HAP-1 (cell line): ENCODE measurements around the gene KRTAP10-8.
"Not testable (repeated sequence)": the region's sequence is repeated elsewhere in the genome, so short reads cannot be mapped to it uniquely, and the experiment has no call there.

Experiments used
- DNase-seq, 2 experiments: peaks; one replicate each; pipeline ENCODE4 v3.0.0-alpha.2; 2016 to 2020; ENCODE audit warnings: low spot score in 2 of 2
- H3K27me3 ChIP-seq: fragments of 250-450 bp; sonication (Bioruptor Pico); 2 replicates; pipeline ENCODE4 v1.5.1; 2020; ENCODE audit warnings: low read depth, mild to moderate bottlenecking, moderate library complexity
- H3K36me3 ChIP-seq: fragments of 250-450 bp; sonication (Bioruptor Pico); replicated peaks from 2 replicates; pipeline ENCODE4 v1.5.1; 2020; ENCODE audit warnings: mild to moderate bottlenecking
- H3K4me1 ChIP-seq: fragments of 250-450 bp; sonication (Bioruptor Pico); 2 replicates; pipeline ENCODE4 v1.5.1; 2020; ENCODE audit warnings: mild to moderate bottlenecking
- H3K4me3 ChIP-seq: fragments of 250-450 bp; sonication (Bioruptor Pico); 2 replicates; pipeline ENCODE4 v1.5.1; 2020; ENCODE audit warnings: mild to moderate bottlenecking, moderate library complexity
- H3K9me3 ChIP-seq: fragments of 250-450 bp; sonication (Bioruptor Pico); 2 replicates; pipeline ENCODE4 v1.5.1; 2020; ENCODE audit warnings: mild to moderate bottlenecking, moderate library complexity
- in situ Hi-C: fragments of 300-500 bp; cut with MboI; formaldehyde crosslinking; loops from 3 replicates; pipeline ENCODE4 v1.14.3; 2020; ENCODE audit warnings: low sequenced_read_pairs, inconsistent platforms, mixed read lengths

The KRTAP10-8 gene

GRCh38 chr21:44644878-44645277 lies 33.0 kb downstream of the KRTAP10-8 start:
- no peak for DNase-seq
- Histone ChIP-seq H3K4me3 (no peak overlapping the region), H3K27me3 (no peaks in the 10 kb centered on the region), H3K36me3 (no peaks in the 10 kb centered on the region), H3K4me1 (no peaks in the 10 kb centered on the region), H3K9me3 (no peaks in the 10 kb centered on the region)
- in situ Hi-C loops: loop anchor here (10.0 kb wide), 1 partner anchor 60 kb away; no protein-coding TSS in a partner anchor

GRCh38 chr21:44646366-44647221 lies 34.7 kb downstream of the KRTAP10-8 start, which contains the start of gene KRTAP10-11:
TSS of gene KRTAP10-11 (plus strand) at chr21:44646414. CDS start at chr21:44646459, 45 bp downstream.
- not testable (repeated sequence) for H3K27me3 ChIP-seq, DNase-seq, H3K4me1 ChIP-seq, H3K4me3 ChIP-seq, H3K36me3 ChIP-seq, H3K9me3 ChIP-seq
- in situ Hi-C loops: loop anchor here (10.0 kb wide), 1 partner anchor 58 kb away; no protein-coding TSS in a partner anchor

GRCh38 chr21:44647222-44647552 lies 35.3 kb downstream of the KRTAP10-8 start:
- no peaks in the 10 kb centered on the region for H3K4me1 ChIP-seq
- no peak for DNase-seq
- no peaks in the 10 kb centered on the region for H3K9me3 ChIP-seq
- no peak overlapping the region for H3K4me3 ChIP-seq
- in situ Hi-C loops: loop anchor here (10.0 kb wide), 1 partner anchor 58 kb away; no protein-coding TSS in a partner anchor
- no peaks in the 10 kb centered on the region for H3K36me3 ChIP-seq
- no peaks in the 10 kb centered on the region for H3K27me3 ChIP-seq

- Histone ChIP-seq H3K27me3 (no peaks in the 10 kb centered on the region), H3K4me3 (no peak overlapping the region), H3K36me3 (no peaks in the 10 kb centered on the region), H3K4me1 (no peaks in the 10 kb centered on the region), H3K9me3 (no peaks in the 10 kb centered on the region)
- no peak for DNase-seq
- in situ Hi-C loops: loop anchor here (10.0 kb wide), 1 partner anchor 56 kb away; no protein-coding TSS in a partner anchor
Observed at GRCh38 chr21:44648557-44649311, 36.9 kb downstream of the KRTAP10-8 start.

- Histone ChIP-seq H3K4me3 (no peak overlapping the region), H3K9me3 (no peaks in the 10 kb centered on the region), H3K36me3 (no peaks in the 10 kb centered on the region), H3K27me3 (no peaks in the 10 kb centered on the region), H3K4me1 (no peaks in the 10 kb centered on the region)
- in situ Hi-C loops: loop anchor here (10.0 kb wide), 1 partner anchor 55 kb away; no protein-coding TSS in a partner anchor
- DNase-seq: no peak
Observed at GRCh38 chr21:44649521-44650100, 37.7 kb downstream of the KRTAP10-8 start.

GRCh38 chr21:44650265-44650972 lies 38.5 kb downstream of the KRTAP10-8 start:
- Histone ChIP-seq H3K27me3 (no peaks in the 10 kb centered on the region), H3K36me3 (no peaks in the 10 kb centered on the region), H3K4me3 (no peak overlapping the region), H3K9me3 (no peaks in the 10 kb centered on the region), H3K4me1 (no peaks in the 10 kb centered on the region)
- DNase-seq: no peak
- in situ Hi-C loops: no loop called here

- no peak overlapping the region for H3K4me3 ChIP-seq
- no peaks in the 10 kb centered on the region for H3K4me1 ChIP-seq
- no peaks in the 10 kb centered on the region for H3K9me3 ChIP-seq
- H3K36me3 ChIP-seq: no peaks in the 10 kb centered on the region
- H3K27me3 ChIP-seq: no peaks in the 10 kb centered on the region
- no peak for DNase-seq
- in situ Hi-C loops: no loop called here
Observed at GRCh38 chr21:44650973-44651675, 39.2 kb downstream of the KRTAP10-8 start.

GRCh38 chr21:44653123-44653522 lies 41.2 kb downstream of the KRTAP10-8 start:
- Histone ChIP-seq H3K9me3 (no peaks in the 10 kb centered on the region), H3K4me3 (no peak overlapping the region), H3K36me3 (no peaks in the 10 kb centered on the region), H3K27me3 (no peaks in the 10 kb centered on the region), H3K4me1 (no peaks in the 10 kb centered on the region)
- in situ Hi-C loops: no loop called here
- DNase-seq: no peak

GRCh38 chr21:44653656-44654575 lies 42.0 kb downstream of the KRTAP10-8 start:
- Histone ChIP-seq H3K9me3 (no peaks in the 10 kb centered on the region), H3K4me3 (no peak overlapping the region), H3K4me1 (no peaks in the 10 kb centered on the region), H3K36me3 (no peaks in the 10 kb centered on the region), H3K27me3 (no peaks in the 10 kb centered on the region)
- no peak for DNase-seq
- in situ Hi-C loops: no loop called here

- Histone ChIP-seq H3K4me3 (no peak within 1 kb of the TSS), H3K4me1 (no peaks in the 10 kb centered on the region), H3K27me3 (no peaks in the 10 kb centered on the region), H3K36me3 (no peaks in the 10 kb centered on the region), H3K9me3 (no peaks in the 10 kb centered on the region)
- in situ Hi-C loops: no loop called here
- no peak for DNase-seq
Observed at GRCh38 chr21:44654576-44655175, 42.8 kb downstream of the KRTAP10-8 start, which contains the start of gene KRTAP12-4. TSS of gene KRTAP12-4 (minus strand) at chr21:44654659. CDS start at chr21:44654614, 45 bp downstream.

GRCh38 chr21:44656868-44657267 lies 45.0 kb downstream of the KRTAP10-8 start:
- Histone ChIP-seq H3K4me3 (no peak overlapping the region), H3K9me3 (no peaks in the 10 kb centered on the region), H3K36me3 (no peaks in the 10 kb centered on the region), H3K27me3 (no peaks in the 10 kb centered on the region), H3K4me1 (no peaks in the 10 kb centered on the region)
- no peak for DNase-seq
- in situ Hi-C loops: no loop called here
